Esophagus muscularis mucosa (tissue), 4 donors: ENCODE measurements around the gene ATP1A1. TPM values are rescaled to one million over a fixed set of nuclear protein-coding genes. Genes with fewer than 3 reads are reported as not detected.

Source experiments
- DNase-seq: peaks from one replicate; pipeline ENCODE4 v3.0.0-alpha.2; 2017; ENCODE audit errors: extremely low spot score
- H3K27ac ChIP-seq, 4 donors: fragments of 200-600 bp; sonication (generic); replicated peaks in 1 of 4; 1 replicate in 3 of 4; 2 replicates in 1 of 4; pipeline ENCODE4 v1.5.1; 2016 to 2019; ENCODE audit warnings: mild to moderate bottlenecking in 1 of 4
- H3K27me3 ChIP-seq, 4 donors: fragments of 200-600 bp; sonication (generic); one replicate each; pipeline versions ENCODE4 v1.5.1 to v1.6.0; 2016 to 2019
- H3K36me3 ChIP-seq, 4 donors: fragments of 200-600 bp; sonication (generic); one replicate each; pipeline ENCODE4 v1.5.1; 2016 to 2019
- H3K4me1 ChIP-seq, 4 donors: fragments of 200-600 bp; sonication (generic); one replicate each; pipeline ENCODE4 v1.5.1; 2016 to 2019
- H3K4me3 ChIP-seq, 4 donors: fragments of 200-600 bp; sonication (generic); 1 replicate in 2 of 4; 2 replicates in 2 of 4; pipeline ENCODE4 v1.5.1; 2016 to 2019; ENCODE audit warnings: mild to moderate bottlenecking in 4 of 4, moderate library complexity in 1 of 4
- H3K9me3 ChIP-seq, 4 donors: fragments of 200-600 bp; sonication (generic); 1 replicate in 3 of 4; 2 replicates in 1 of 4; pipeline ENCODE4 v1.5.1; 2016 to 2019
- CTCF ChIP-seq, 3 experiments: fragments of 200-600 bp in 2 of 3; fragments of 450-650 bp in 1 of 3; sonication (generic) in 2 of 3; IDR thresholded peaks; one replicate each; pipeline ENCODE4 v1.5.1; 2017 to 2019; ENCODE audit warnings: antibody characterized with exemption in 3 of 3, mild to moderate bottlenecking in 2 of 3, moderate library complexity in 1 of 3
- EP300 ChIP-seq: sonication (generic); formaldehyde crosslinking; IDR thresholded peaks from one replicate; pipeline ENCODE4 v1.6.1; 2017; ENCODE audit warnings: antibody characterized with exemption
- POLR2A ChIP-seq: fragments of 450-650 bp; IDR thresholded peaks from one replicate; pipeline ENCODE4 v1.6.1; 2017; ENCODE audit warnings: antibody characterized with exemption, moderate library complexity, mild to moderate bottlenecking, low read depth
- POLR2AphosphoS5 ChIP-seq, 2 donors: sonication (generic); formaldehyde crosslinking; IDR thresholded peaks; one replicate each; pipeline ENCODE4 v1.6.1; 2017; ENCODE audit warnings: antibody characterized with exemption in 2 of 2
- WGBS: methylation state at CpG from one replicate; pipeline ENCODE4 v1.1.5; 2018; 5-methylcytosine and 5-hydroxymethylcytosine counted together
- intact Hi-C: fragments of 100-400 bp; cut with DNase I; formaldehyde crosslinking; loops from one replicate; pipeline ENCODE4 v1.15.1; 2023
- small RNA-seq, 3 donors: library from RNA; depleted of rRNA; stranded (forward); fragments of <200 nt; gene quantifications; one replicate each; pipeline ENCODE3, GENCODE V24; 2016
- total RNA-seq, 4 donors: library from RNA; depleted of rRNA; stranded (reverse); fragments of >200 nt; gene quantifications; one replicate each; pipeline versions ENCODE4 v1.1.0 to v1.2.1, GENCODE V29; 2016

ATP1A1 gene
- total RNA-seq, 4 donors from 2014 or later: 90.1 to 196 (median 157) TPM

- intact Hi-C loops: no loop called here
- Histone ChIP-seq H3K4me1 (no peaks in the 10 kb centered on the region), H3K27ac (no peak overlapping the region), H3K36me3 (no peaks in the 10 kb centered on the region), H3K27me3 (no peaks in the 10 kb centered on the region), H3K9me3 (no peaks in the 10 kb centered on the region), H3K4me3 (no peak overlapping the region)
- 86% methylated on average over 4 of the region's 4 CpGs for WGBS
- peak; percentile 79 for DNase-seq
- TF ChIP-seq EP300: no peak
- TF ChIP-seq POLR2A: no peak
- TF ChIP-seq CTCF (IDR thresholded peaks at IDR 0.05): no peak
- no peak for TF ChIP-seq POLR2AphosphoS5 (IDR thresholded peaks at IDR 0.05)
Observed at GRCh38 chr1:116453906-116454305, 80.9 kb downstream of the ATP1A1 start.

Small RNA genes lying within 50 kb of the gene (small RNA-seq; reads per million reads assigned to genes)
- gene RF00019: 0 reads per million in 3 donors
- gene RNU6-817P: 0 reads per million in 3 donors

Other genes with a start within 250 kb of the ATP1A1 start
- gene CD58, start 197.8 kb downstream of the ATP1A1 start, total RNA-seq: 10 to 100 TPM; 20.3 to 23.4 (median 21.7) TPM